GM19463 (cell line): ENCODE measurements around the gene KLHL29.

ENCODE experiments used
- ATAC-seq: cut with Tn5 transposase; IDR thresholded peaks from one replicate; pipeline ENCODE4 v1.9.1; 2021; ENCODE audit warnings: mild to moderate bottlenecking, moderate library complexity; ENCODE audit not compliant: unreplicated experiment

The KLHL29 gene

GRCh38 chr2:23664066-23664788, 279.2 kb downstream of the KLHL29 start:
- ATAC-seq: no peak

DNA sequence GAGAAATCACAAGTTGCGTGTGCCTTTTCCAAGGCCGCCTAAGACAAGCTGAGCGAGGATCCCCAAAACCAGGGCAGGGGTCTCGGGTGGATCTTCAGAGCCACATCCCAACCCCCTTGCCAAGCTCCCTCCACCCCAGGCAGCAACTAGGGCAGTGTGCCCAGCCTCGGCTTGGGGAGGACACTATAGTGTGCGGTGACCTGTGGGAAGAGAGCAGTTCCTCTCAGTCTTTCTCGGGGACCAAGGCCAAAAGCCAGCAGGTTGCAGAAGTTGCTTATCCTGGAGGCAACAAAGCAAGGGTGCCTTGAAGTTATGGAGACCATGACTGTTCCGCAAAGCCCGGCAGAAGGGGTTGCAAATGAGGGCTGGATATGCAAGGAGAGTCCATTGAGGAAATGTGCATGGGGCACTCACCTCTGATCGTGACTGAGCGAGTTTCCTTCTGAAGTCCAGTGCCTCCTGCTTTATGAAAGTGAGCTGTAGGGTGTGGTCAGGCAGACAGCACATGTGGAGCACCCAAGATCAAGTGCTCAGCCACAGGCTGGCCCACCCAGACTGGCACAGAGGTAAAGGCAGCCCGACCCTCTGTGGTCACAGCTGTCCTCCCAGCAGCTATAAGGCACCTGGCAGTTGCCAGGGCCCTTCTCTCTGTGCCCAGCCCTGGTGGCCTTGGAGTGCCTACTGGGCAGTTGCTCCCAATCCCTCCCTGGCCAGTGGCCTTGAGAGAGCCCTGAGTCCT, 281.4 kb downstream of the KLHL29 start:
- no peak for ATAC-seq

DNA sequence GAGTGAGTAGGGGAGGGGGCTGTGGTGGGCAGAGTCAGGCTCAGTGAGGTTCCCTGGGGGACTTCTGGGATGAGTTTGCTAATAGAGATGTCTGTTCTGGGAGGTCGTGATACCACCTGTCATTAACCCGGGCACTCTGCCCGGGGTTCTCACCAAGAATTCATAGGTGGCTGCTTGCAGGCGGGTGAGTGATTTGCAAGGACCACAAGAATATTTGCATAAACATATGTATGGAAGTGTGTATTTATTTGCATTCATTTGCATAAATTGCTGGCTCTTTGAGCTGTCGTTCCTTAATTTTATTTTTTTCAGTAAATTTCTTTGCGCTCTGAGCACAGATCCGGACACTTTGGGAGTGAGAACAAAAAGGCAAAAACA, 282.0 kb downstream of the KLHL29 start:
- ATAC-seq: no peak

DNA sequence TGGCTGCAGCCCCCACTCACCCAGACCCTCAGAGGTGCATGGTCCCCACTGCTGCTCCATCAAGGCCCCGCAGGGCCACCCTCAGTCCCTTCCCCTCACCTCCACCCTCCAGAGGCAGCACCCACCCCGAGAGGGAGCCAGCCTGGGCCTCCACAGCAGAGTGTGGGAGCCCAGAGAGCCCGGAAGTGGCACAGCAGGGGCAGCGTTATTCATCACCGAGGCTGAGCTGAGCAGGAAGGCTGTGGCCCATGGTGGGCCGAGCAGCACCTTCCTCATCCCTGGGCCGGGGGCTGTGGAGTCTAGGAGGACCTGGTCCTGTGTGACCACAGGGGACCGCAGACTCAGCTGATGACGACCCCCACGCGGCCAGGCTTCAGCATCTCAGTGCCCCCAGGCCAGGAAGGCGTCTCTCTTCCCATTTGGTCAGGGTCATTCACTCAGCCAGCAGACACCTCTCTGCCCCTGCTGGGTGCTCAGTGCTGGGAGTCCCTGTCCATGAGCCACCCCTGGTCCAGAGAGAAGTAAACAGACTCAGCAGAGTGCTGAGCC, 283.9 kb downstream of the KLHL29 start:
- ATAC-seq: no peak

DNA sequence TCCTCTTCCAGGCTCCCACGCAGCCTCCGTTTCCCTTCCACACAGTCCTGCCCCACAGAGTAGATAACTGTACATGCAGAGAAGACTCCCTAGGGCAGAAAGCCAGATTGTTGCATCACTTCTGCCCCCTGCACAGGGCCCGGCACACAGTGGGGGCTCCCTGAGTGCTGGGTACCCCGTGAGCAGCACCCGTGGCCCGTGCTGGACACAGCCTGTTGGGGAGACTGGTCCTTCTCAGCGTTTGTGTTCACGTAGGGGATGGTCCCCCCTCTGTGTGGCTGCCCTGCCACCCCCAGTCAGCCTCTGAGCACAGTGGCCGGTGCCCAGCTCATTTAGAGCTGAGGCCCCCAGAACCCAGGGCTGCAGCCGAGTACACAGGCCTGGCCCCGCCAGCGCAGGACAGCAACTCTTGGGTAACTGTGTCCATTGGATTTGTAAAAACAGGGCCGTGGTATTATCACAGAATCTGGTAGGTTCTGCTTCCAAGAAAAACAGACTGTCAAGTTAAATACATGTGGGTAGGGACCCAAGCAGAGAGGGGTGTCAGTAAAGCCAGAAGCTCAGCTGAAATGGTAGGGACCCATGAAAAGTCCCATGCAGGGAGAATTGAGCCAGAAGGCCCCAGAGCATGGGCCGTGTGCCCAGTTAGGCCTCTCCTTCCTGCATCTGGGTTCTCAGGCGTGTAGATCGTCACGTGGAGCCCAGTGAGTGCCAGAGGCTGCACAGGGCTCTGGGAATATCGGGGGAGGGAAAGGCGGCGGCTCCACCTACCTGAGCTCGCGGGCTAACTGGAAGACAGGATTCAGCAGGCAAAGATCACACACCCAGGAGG, 284.6 kb downstream of the KLHL29 start:
- ATAC-seq: no peak

GRCh38 chr2:23670245-23670592, 285.2 kb downstream of the KLHL29 start:
- ATAC-seq: no peak

DNA sequence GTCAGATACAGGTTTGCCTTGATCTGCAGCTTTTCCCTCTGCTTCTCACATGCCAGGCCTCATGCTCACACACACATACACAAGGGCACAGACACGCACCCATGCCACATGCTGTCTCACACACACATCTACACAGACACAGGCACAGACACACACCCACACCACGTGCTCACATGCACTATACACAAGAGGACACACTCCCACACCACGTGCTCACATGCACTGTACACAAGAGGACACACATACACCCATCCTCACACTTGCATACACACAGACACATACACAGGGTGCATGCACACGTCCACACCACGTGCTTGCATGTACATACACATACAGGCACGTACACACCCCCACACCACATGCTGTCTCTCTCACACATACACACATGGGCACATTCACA, 288.1 kb downstream of the KLHL29 start:
- ATAC-seq: no peak

- no peak for ATAC-seq
Observed at GRCh38 chr2:23673830-23674679, 289.1 kb downstream of the KLHL29 start.

DNA sequence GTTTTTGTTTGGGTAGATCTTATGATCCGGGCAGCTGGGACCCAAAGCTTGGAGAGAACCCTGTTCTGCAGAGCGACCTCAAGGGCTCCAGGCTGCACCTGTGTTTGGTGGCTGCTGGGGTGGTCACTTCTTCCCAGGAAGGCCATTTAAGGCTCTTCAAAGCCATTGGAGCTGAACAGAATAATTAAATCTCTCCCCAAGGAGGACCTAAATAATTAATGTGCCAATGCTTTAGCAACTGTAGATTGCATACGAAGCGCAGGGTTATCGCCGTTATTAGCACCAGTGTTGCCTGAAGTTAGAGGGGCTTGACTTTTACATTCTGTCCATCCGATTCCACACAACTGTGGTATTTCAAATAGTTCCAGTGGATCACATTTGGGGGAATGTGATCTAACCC, 290.5 kb downstream of the KLHL29 start:
- no peak for ATAC-seq

GRCh38 chr2:23677836-23678235, 292.9 kb downstream of the KLHL29 start:
- no peak for ATAC-seq

DNA sequence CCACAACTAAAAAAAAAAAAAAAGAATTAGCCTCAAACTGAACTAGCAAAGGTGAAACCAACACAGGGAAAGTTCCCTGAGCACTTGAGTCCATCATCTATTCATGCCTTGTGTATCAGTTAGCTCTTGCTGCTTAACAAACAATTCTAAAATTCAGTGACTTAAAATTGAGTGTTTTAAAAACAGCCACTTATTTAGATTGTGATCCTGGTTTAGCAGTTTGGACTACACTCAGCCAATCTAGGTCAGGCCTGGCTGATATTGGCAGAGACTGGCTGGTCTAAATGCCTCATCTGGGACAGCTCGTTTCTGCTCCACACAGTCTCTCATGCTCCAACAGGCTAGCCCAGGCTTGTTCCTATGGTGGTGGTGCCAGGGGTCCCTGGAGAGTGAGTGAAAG, 294.1 kb downstream of the KLHL29 start:
- no peak for ATAC-seq

GRCh38 chr2:23680951-23681350, 296.0 kb downstream of the KLHL29 start:
- no peak for ATAC-seq

DNA sequence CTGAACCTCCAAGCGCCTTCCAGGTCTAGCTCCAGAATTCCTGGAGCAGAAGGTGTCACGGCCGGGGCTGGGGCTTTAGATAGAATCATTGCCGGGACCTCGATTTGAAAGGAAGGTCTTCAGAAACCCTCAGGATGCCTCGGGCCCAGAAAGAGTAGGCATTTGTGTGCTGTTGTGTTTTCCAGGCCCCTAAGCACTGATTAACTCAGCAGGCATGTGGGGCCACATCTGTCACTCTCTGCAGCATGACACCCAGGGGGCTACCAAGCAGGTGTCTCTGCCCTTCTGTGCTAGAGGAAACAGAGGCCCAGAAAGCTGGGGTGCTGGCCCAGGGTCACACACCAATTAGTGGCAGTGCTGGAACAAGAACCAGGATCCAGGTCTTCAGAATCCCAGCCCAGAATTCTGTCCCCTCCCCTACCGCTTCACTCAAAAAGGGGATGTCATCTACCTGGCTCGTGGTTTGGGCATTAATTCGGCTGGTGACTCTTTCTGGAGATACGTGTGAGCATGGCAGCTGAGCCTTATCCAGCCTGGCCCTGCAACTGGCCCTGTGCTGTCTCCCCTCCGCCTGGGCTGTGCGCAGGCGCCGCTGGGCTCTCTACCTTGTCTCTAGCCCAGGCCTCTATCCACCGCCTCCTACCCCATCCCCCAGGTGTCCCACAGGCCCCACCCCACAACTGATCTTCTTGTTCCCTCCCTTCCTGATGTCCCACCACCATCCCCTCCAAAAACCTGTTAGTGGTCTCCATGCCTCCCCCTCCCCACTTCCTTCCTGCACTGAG, 296.6 kb downstream of the KLHL29 start:
- ATAC-seq: no peak

- no peak for ATAC-seq
Observed at GRCh38 chr2:23682481-23682880, 297.5 kb downstream of the KLHL29 start.

DNA sequence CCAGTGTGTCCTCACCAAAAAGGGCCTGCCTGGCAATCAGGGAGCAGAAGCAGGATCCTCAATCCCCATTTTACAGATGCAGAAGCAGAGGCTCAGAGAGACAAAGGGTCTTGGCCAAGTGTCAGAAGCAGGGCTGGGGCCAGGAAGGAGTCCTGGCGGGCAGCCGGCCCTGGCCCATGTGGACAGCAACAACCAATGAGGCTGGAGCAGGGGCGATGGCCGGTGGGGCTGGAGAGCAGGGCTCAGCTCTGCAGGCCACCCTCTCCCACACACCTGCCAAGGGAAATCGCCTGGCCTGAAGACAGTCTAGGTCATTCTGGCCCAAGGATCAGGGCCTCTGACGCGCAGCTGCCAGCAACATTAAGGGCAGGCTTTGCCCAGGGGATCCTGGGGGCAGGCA, 298.0 kb downstream of the KLHL29 start:
- no peak for ATAC-seq

- no peak for ATAC-seq
Observed at GRCh38 chr2:23684395-23685176, 299.6 kb downstream of the KLHL29 start.

DNA sequence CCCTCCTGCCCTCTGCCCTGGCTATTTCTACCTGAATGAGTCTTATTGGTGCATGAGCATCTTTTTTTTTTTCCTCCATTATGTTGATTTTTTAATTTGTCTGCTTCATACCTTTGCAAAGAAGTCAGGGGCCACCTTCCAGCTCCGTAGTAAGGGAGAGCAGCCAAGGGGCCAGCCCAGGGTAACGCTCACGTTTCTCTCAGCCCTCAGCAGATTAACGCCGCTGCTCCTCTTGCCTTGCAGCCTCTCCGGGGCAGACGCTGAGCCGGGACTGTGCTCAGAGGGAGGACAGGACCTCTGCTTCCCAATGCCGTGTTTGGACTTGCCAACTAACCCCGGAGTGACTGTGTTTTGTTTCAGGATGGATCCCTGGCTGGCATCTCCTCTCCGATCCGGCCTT, 300.2 kb downstream of the KLHL29 start:
- ATAC-seq: no peak

GRCh38 chr2:23685706-23686105, 300.7 kb downstream of the KLHL29 start:
- ATAC-seq: no peak

DNA sequence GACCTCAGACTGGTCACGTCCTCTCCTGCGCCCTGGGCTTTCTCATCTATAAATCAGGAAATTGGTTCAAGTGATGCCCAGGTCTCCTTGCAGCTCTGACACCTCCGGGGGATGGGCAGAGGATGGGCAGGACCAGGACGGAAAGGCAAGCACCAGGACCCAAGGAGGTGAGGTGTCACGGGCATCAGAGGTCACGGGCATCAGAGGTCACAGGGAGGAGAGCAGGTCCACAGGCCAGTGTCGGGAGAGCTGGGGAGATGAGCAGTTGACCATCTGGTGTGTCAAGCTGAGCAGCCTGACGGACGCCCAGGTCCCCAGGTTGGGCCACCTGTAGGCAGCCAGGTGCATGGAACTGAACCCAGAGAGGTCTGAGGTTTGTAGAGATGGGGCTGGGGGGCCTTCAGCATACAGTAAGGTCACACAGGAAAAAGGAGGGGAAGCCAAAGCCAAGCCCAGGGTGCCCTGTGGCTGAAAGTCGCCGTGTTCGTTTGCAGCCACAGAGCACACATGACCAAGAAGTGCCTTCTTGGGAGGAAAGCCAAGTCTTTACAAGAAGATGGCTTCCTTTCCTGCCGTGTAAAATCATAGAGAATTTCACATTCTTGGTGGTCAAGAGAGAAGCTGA, 301.5 kb downstream of the KLHL29 start:
- no peak for ATAC-seq
